GDM1 (cell line): ENCODE measurements around the gene STK38.

Source experiments
- DNase-seq: peaks from one replicate; lab custom pipeline; 2025; lab: John Stamatoyannopoulos, UW

STK38 gene

GRCh38 chr6:36563928-36564284 lies 16.6 kb upstream of the STK38 start:
- DNase-seq: no peak

- no peak for DNase-seq
Observed at GRCh38 chr6:36563237-36563927, 16.1 kb upstream of the STK38 start.

GRCh38 chr6:36560822-36561221 lies 13.5 kb upstream of the STK38 start:
- DNase-seq: no peak

GRCh38 chr6:36559011-36559793 lies 11.9 kb upstream of the STK38 start:
- DNase-seq: no peak

- no peak for DNase-seq
Observed at GRCh38 chr6:36556281-36556680, 9.0 kb upstream of the STK38 start.

- no peak for DNase-seq
Observed at GRCh38 chr6:36555750-36556252, 8.5 kb upstream of the STK38 start.

GRCh38 chr6:36550473-36551000 lies 3.3 kb upstream of the STK38 start:
- DNase-seq: no peak

GRCh38 chr6:36548401-36548743 lies 1.1 kb upstream of the STK38 start:
- no peak for DNase-seq

- DNase-seq: no peak
Observed at GRCh38 chr6:36547646-36548400, 544 bp upstream of the STK38 start.

GRCh38 chr6:36546308-36546919 lies 865 bp downstream of the STK38 start:
- no peak for DNase-seq

- DNase-seq: no peak
Observed at GRCh38 chr6:36545767-36546307, 1.4 kb downstream of the STK38 start.

GRCh38 chr6:36544228-36544627 lies 3.1 kb downstream of the STK38 start:
- no peak for DNase-seq

GRCh38 chr6:36542041-36542440 lies 5.2 kb downstream of the STK38 start:
- no peak for DNase-seq

- DNase-seq: no peak
Observed at GRCh38 chr6:36539814-36540568, 7.3 kb downstream of the STK38 start.

GRCh38 chr6:36536873-36537547 lies 10.3 kb downstream of the STK38 start:
- no peak for DNase-seq

GRCh38 chr6:36533321-36533720 lies 14.0 kb downstream of the STK38 start:
- DNase-seq: no peak

- DNase-seq: peak; percentile 3
Observed at GRCh38 chr6:36526066-36526465, 21.2 kb downstream of the STK38 start.

- DNase-seq: no peak
Observed at GRCh38 chr6:36525346-36525745, 21.9 kb downstream of the STK38 start.

- no peak for DNase-seq
Observed at GRCh38 chr6:36524871-36525270, 22.4 kb downstream of the STK38 start.

- DNase-seq: no peak
Observed at GRCh38 chr6:36523936-36524499, 23.3 kb downstream of the STK38 start.
